IMR-90 (cell line): ENCODE measurements around the gene GOT2.

Source experiments
- BHLHE40 ChIP-seq: fragments of 150-350 bp; IDR thresholded peaks from 2 replicates; pipeline ENCODE4 v1.6.1; 2016; ENCODE audit warnings: mild to moderate bottlenecking, low read depth, low read length
- CEBPB ChIP-seq: IDR thresholded peaks from 2 replicates; pipeline ENCODE4 v1.6.1; 2012; ENCODE audit warnings: low read depth, low read length, improper control_type of control experiment
- CHD1 ChIP-seq: IDR thresholded peaks from 2 replicates; pipeline ENCODE4 v1.6.1; 2012; ENCODE audit warnings: low read depth, low read length, improper control_type of control experiment
- FOS ChIP-seq: fragments of 150-350 bp; IDR thresholded peaks from 2 replicates; pipeline ENCODE4 v1.6.1; 2016; ENCODE audit warnings: low read depth, low read length
- MAFK ChIP-seq: IDR thresholded peaks from 2 replicates; pipeline ENCODE4 v1.6.1; 2012; ENCODE audit warnings: low read depth, low read length, improper control_type of control experiment
- MAZ ChIP-seq: IDR thresholded peaks from 2 replicates; pipeline ENCODE4 v1.6.1; 2012; ENCODE audit warnings: low read depth, mild to moderate bottlenecking, low read length, improper control_type of control experiment, moderate library complexity, borderline replicate concordance
- POLR2A ChIP-seq: IDR thresholded peaks from 2 replicates; pipeline ENCODE4 v1.6.1; 2012; ENCODE audit warnings: mild to moderate bottlenecking, low read depth, low read length
- RAD21 ChIP-seq: IDR thresholded peaks from 2 replicates; pipeline ENCODE4 v1.6.1; 2012; ENCODE audit warnings: low read length, improper control_type of control experiment
- RCOR1 ChIP-seq: IDR thresholded peaks from 2 replicates; pipeline ENCODE4 v1.6.1; 2012; ENCODE audit warnings: mild to moderate bottlenecking, low read length, improper control_type of control experiment; ENCODE audit not compliant: insufficient replicate concordance
- RFX5 ChIP-seq: IDR thresholded peaks from 2 replicates; pipeline ENCODE4 v1.8.0; 2012; ENCODE audit warnings: low read depth, mild to moderate bottlenecking, low read length, moderate library complexity
- SMC3 ChIP-seq: fragments of 150-350 bp; IDR thresholded peaks from 2 replicates; pipeline ENCODE4 v1.6.1; 2016; ENCODE audit warnings: low read depth, mild to moderate bottlenecking, antibody characterized with exemption, low read length, moderate library complexity
- TF ChIP-seq, protein P1 (sequence below): conservative IDR thresholded peaks from 2 replicates; pipeline ENCODE4 v1.5.1; 2012; ENCODE audit warnings: mild to moderate bottlenecking, low read depth, low read length, improper control_type of control experiment
- TF ChIP-seq, protein P2 (sequence below): fragments of 150-350 bp; IDR thresholded peaks from 2 replicates; pipeline ENCODE4 v1.6.1; 2016; ENCODE audit warnings: low read depth, mild to moderate bottlenecking, low read length, moderate library complexity, borderline replicate concordance
- TF ChIP-seq, protein P3 (sequence below): fragments of 150-350 bp; IDR thresholded peaks from 2 replicates; pipeline ENCODE4 v1.6.1; 2017; ENCODE audit warnings: mild to moderate bottlenecking, antibody characterized with exemption, low read length, low read depth

GRCh38 chr16:58661199-58661830, 72.8 kb downstream of the GOT2 start:
- TF ChIP-seq RAD21 (peak; percentile 91), FOS (peak; percentile 32; the same call in 1 of the 2 replicates), CEBPB (no peak), POLR2A (no peak), RFX5 (no peak), MAFK (no peak), CHD1 (no peak), BHLHE40 (no peak), RCOR1 (no peak), SMC3 (peak; percentile 80), MAZ (no peak; the same call in 1 of the 2 replicates)
- TF ChIP-seq, protein P1, sequence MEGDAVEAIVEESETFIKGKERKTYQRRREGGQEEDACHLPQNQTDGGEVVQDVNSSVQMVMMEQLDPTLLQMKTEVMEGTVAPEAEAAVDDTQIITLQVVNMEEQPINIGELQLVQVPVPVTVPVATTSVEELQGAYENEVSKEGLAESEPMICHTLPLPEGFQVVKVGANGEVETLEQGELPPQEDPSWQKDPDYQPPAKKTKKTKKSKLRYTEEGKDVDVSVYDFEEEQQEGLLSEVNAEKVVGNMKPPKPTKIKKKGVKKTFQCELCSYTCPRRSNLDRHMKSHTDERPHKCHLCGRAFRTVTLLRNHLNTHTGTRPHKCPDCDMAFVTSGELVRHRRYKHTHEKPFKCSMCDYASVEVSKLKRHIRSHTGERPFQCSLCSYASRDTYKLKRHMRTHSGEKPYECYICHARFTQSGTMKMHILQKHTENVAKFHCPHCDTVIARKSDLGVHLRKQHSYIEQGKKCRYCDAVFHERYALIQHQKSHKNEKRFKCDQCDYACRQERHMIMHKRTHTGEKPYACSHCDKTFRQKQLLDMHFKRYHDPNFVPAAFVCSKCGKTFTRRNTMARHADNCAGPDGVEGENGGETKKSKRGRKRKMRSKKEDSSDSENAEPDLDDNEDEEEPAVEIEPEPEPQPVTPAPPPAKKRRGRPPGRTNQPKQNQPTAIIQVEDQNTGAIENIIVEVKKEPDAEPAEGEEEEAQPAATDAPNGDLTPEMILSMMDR: peak; percentile 87
- TF ChIP-seq, protein P2, sequence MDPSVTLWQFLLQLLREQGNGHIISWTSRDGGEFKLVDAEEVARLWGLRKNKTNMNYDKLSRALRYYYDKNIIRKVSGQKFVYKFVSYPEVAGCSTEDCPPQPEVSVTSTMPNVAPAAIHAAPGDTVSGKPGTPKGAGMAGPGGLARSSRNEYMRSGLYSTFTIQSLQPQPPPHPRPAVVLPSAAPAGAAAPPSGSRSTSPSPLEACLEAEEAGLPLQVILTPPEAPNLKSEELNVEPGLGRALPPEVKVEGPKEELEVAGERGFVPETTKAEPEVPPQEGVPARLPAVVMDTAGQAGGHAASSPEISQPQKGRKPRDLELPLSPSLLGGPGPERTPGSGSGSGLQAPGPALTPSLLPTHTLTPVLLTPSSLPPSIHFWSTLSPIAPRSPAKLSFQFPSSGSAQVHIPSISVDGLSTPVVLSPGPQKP: no peak
- TF ChIP-seq, protein P3, sequence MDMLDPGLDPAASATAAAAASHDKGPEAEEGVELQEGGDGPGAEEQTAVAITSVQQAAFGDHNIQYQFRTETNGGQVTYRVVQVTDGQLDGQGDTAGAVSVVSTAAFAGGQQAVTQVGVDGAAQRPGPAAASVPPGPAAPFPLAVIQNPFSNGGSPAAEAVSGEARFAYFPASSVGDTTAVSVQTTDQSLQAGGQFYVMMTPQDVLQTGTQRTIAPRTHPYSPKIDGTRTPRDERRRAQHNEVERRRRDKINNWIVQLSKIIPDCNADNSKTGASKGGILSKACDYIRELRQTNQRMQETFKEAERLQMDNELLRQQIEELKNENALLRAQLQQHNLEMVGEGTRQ: no peak
